ENCODE measurements around the gene KRTAP4-7.
"Not testable (repeated sequence)": the region's sequence is repeated elsewhere in the genome, so short reads cannot be mapped to it uniquely, and the experiment has no call there.

The KRTAP4-7 gene

DNA sequence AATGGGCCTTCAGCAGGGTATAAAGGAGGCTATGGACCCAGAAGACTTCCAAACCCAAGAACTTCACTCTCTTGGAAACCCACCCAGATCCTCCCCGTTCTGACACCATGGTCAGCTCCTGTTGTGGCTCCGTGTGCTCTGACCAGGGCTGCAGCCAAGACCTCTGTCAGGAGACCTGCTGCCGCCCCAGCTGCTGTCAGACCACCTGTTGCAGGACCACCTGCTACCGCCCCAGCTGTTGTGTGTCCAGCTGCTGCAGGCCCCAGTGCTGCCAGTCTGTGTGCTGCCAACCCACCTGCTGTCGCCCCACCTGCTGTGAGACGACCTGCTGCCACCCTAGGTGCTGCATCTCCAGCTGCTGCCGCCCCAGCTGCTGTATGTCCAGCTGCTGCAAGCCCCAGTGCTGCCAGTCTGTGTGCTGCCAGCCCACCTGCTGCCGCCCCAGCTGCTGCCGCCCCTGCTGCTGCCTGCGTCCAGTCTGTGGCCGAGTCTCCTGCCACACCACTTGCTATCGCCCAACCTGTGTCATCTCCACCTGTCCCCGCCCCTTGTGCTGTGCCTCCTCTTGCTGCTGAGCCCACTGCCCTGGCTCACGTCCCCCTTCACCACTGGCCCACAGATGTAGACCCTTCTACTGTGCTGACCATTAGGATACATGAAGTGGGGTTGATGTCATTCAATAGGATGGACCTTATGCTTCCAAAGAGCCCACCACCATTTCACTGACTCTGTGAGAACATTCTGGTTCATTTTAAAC is at the start of gene KRTAP4-7:
KRTAP4-7 (plus strand) TSS at position 51 of the 757 bp plus-strand sequence; CDS start at position 108, 57 bp downstream.
- DNase-seq (ENCODE audit: low read depth) = not testable (repeated sequence)

DNA sequence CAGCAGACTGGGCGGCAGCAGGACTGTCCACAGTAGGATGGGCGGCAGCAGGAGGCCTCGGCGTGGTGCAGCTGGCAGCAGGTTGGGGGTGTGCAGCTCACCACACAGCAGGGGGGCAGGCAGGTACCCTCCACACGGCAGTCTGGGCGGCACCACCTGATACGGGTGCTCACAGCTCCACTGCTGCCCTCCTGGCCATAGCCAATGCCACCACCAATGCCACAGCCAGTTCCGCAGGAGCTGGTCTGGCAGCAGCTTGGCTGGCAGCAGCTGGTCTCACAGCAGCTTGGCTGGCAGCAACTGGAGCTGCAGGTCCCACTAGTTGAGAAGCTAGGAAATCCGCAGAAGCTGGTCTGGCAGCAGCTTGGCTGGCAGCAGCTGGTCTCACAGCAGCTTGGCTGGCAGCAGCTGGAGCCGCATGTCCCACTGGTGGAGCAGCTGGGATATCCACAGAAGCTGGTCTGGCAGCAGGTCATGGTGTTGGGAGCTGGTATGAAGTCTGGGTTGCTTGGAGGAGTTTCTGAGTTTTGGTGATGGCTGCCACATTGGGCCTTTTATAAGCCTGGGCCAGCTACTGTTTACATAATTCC is 49.5 kb upstream of the KRTAP4-7 start, which contains the start of gene KRTAP1-3:
KRTAP1-3 (minus strand) TSS at position 529 of the 590 bp plus-strand sequence; CDS start at position 476, 53 bp downstream.
- DNase-seq (ENCODE audit: low read depth) = not testable (repeated sequence)

DNA sequence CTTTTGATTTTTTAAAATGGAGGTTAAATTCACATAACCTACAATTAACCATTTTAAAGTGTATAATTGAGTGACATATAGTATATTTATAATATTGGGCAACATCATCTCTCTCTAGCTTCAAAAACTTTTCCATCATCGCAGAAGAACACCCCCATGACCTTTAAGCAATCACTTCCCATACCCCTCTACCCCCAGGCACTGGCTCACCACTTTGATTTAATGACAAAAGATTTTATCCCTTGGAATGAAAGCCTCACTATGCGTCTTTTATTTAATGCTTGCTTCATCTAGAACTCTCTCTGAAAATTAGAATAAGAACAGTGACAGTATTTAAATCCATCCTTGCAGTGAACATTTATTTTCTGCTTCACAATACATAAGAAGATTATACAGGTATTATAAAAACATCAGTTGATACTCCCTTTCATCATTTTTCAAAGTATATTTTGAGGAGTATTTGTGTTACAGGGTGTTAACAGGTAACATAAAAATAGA is 46.0 kb upstream of the KRTAP4-7 start:
- DNase-seq (ENCODE audit: low read depth) = no peak

DNA sequence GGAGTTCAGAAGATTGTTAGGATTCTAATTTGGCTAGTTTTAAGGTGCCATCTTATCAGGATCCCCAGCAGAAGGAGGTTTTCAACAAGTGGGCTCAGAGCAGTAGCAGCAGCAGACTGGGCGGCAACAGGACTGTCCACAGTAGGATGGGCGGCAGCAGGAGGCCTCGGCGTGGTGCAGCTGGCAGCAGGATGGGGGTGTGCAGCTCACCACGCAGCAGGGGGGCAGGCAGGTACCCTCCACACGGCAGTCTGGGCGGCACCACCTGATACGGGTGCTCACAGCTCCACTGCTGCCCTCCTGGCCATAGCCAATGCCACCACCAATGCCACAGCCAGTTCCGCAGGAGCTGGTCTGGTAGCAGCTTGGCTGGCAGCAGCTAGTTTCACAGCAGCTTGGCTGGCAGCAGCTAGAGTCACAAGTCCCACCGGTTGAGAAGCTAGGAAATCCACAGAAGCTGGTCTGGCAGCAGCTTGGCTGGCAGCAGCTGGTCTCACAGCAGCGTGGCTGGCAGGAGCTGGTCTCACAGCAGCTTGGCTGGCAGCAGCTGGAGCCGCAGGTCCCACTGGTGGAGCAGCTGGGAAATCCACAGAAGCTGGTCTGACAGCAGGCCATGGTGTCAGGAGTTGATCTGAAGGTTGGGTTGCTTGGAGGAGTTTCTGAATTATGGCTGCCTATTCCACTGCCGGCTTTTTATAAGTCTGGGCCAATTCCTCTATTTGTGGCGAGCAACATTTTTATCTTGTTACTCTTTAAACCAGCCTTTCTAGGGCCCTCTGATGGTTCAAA is 43.0 kb upstream of the KRTAP4-7 start, which contains the start of gene KRTAP1-1:
KRTAP1-1 (minus strand) TSS at position 668 of the 789 bp plus-strand sequence; CDS start at position 615, 53 bp downstream.
- not testable (repeated sequence) for DNase-seq (ENCODE audit: low read depth)

DNA sequence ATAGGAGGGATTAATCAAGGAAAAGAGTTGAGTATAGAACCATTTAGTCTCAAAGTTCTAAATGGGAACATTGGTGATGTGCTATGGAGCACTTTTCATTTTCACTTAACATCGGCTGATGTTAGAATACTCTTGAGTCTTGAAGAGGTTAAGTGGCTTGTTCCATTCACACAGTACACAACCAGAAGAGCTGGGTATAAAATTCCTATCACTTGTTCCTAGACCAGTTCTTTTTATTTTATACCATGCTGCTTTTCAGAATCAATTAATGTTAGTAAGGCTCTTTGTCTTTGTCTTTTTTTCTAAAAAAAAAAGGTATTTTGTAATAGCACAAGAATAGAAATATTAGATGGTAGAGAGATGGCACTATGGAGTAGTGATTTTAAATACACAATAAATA is 41.0 kb upstream of the KRTAP4-7 start:
- no peak for DNase-seq (ENCODE audit: low read depth)

DNA sequence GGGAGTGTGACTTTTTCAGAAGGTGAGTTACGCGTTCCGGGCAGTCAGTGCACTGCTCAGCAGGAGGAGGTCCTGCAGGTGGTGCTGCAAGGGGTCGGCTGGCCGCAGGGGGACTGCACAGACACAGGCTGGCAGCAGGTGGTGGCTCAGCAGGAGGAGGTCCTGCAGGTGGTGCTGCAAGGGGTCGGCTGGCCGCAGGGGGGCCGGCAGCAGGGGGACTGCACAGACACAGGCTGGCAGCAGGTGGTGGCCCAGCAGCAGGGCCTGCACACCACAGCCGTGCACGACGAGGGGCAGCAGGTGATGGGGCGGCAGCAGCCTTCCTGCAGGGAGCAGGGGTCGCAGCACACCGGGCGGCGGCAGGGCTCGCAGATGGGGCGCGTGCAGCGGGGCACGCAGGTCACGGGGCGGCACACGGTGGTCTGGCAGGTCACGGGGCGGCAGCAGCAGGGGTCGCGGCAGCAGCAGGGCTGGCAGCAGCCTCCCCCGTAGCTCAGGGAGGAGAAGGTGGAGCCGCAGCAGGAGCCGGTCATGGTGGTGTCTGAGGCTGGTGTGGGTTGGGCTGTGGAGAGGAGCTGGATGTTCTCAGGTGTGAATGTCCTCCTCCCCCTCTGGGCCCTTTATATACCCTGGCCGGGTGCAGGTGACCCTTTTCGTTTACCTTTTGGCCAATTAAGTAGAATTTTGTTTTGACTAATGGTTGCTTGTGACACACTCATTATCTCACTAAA is 37.0 kb upstream of the KRTAP4-7 start, which contains the start of gene KRTAP2-1:
KRTAP2-1 (minus strand) TSS at position 582 of the 731 bp plus-strand sequence; CDS start at position 533, 49 bp downstream.
- DNase-seq (ENCODE audit: low read depth) = not testable (repeated sequence)

DNA sequence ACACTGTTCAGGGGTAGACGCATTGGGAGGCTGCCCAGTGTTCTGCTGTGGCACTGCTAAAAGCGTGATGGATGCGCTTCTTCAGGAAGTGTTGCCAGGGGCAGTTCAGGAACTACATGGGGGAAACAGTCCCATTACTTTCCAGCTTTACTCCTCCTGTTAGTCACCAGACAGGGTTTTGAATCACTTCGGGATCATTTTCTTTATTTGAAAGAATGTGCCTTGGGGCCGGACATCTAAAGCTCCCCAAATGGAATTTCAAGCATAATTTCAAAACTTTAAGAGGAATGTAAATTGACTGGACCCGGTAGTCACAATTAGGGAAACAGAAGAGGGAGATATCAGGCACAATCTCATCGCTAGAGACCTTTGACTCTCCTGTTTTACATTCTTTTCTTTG is 35.5 kb upstream of the KRTAP4-7 start:
- DNase-seq (ENCODE audit: low read depth) = no peak

DNA sequence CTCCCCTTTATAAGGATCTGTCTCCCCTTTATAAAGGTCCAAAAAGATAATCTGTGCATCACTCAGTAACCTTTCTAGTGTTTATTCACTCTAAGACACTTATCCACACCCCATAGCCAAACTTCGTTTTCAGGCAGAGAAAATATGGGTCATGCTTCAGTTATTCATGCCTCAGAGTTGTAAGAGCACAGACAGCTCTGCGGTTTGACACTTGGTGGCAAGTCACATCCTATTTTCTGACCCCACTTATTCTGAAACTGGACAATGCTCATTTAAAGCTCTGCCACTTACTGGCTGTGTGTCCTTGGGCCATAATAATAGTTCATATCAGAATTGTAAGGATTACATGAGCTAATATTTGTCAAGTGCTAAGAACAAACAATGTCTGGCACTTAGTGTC is 34.8 kb upstream of the KRTAP4-7 start:
- no peak for DNase-seq (ENCODE audit: low read depth)

DNA sequence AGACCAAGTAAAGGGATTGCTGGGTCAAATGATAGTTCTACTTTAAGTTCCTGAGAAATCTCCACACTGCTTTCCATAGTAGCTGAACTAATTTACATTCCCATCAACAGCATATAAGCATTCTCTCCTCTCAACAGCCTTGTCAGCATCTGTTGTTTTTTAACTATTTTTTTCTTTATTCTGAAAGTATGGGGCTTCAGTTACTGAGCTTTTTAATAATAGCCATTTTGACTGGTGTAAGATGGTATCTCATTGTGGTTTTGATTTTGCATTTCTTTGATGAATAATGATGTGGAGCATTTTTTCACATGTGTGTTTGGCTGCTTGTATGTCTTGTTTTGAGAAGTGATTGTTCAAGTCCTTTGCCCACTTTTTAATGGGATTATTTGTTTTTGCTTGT is 31.4 kb upstream of the KRTAP4-7 start:
- no peak for DNase-seq (ENCODE audit: low read depth)

DNA sequence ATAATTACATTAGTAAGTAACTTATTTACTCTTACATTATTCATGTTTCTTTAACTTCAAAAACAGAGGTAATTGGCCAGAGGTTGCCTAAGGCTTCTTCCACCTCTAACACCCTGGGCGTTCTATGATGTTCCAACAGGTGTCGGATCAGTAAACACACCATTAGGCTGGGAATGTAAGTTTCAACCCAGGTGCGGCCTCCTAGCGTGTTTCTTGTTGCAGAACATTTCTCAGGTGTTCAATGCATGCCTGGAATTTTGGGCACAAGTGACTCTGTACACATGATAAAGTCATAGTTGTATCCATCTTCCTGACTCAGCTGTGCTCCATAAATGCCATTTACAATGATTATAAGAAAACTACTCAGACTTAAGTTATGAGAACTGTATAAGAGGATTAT is 29.9 kb upstream of the KRTAP4-7 start:
- DNase-seq (ENCODE audit: low read depth) = no peak

DNA sequence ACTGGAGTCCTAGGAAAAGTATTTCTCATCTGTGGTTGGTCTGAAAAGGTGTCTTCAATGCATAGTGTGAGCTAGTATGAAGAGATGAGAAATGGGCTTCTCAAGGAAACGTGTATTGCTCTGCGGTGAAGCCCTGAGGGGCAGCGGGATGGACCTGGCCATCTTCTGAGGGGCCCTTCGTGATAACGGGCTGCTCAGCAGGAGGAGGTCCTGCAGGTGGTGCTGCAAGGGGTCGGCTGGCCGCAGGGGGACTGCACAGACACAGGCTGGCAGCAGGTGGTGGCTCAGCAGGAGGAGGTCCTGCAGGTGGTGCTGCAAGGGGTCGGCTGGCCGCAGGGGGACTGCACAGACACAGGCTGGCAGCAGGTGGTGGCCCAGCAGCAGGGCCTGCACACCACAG is 29.4 kb upstream of the KRTAP4-7 start:
- DNase-seq (ENCODE audit: low read depth) = not testable (repeated sequence)

DNA sequence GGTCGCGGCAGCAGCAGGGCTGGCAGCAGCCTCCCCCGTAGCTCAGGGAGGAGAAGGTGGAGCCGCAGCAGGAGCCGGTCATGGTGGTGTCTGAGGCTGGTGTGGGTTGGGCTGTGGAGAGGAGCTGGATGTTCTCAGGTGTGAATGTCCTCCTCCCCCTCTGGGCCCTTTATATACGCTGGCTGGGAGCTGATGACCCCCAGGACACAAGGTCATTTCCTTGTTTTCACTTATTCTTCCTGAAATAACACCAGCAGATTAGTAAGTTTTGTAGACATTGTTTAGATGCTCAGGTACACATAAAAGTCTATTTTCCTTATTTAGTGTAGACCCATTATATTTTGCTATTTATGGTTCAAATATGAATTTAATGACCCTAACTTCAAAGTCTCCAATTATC is 28.8 kb upstream of the KRTAP4-7 start, which contains the start of gene KRTAP2-2:
KRTAP2-2 (minus strand) TSS at position 101 of the 400 bp plus-strand sequence; CDS start at position 82, 19 bp downstream.
- DNase-seq (ENCODE audit: low read depth) = not testable (repeated sequence)

DNA sequence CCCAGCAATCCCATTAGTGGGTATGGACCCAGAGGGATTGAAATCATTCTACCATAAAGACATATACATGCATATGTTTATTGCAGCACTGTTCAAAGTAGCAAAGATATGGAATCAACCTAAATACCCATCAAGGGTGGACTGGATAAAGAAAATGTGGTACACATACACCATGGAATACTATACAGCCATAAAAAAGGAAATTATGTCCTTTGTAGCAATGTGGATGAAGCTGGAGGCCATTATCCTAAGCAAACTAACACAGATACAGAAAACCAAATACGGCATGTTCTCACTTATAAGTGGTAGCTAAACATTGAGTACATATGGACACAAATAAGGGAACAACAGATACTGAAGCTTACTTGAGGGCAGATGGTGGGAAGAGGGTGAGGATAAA is 26.4 kb upstream of the KRTAP4-7 start:
- DNase-seq (ENCODE audit: low read depth) = no peak

DNA sequence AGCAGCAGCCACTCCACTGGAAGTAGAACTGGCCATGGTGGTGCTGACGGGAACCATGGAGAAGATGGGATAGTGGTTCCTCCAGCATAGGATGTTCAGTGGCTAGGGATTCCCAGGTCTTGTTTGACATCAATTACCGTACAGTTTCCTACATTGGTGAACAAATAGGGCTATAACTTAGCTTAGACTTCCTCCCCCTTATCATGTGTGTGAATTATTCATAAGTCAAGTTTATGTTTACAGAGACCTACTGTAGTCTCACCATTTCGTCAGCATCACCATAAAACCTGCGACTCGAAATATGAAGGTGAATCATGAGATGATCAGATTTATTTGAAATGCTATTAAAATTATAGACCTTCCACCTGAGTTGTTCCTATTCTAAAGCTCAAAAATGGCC is 25.2 kb upstream of the KRTAP4-7 start:
- DNase-seq (ENCODE audit: low read depth) = no peak

DNA sequence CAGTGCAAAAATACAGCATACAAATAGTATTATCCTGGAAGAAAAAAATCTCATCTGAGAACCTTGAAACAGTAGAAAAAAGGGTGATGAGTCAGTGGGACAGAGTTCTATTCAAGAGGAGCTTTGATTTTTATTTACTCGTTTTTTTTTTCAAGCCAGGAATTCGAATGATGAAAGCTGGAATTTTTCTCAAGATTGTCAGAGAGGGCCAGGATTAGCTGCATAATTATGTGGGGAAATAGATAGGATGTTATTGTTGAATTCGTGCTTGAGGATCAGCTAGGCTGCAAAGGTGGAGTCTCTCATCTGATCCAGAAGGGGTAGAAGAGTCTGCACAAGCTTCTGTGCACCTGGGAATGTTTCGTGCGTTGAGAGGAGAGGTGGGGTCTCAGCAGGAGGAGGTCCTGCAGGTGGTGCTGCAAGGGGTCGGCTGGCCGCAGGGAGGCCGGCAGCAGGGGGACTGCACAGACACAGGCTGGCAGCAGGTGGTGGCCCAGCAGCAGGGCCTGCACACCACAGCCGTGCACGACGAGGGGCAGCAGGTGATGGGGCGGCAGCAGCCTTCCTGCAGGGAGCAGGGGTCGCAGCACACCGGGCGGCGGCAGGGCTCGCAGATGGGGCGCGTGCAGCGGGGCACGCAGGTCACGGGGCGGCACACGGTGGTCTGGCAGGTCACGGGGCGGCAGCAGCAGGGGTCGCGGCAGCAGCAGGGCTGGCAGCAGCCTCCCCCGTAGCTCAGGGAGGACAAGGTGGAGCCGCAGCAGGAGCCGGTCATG is 24.5 kb upstream of the KRTAP4-7 start:
- DNase-seq (ENCODE audit: low read depth) = not testable (repeated sequence)

DNA sequence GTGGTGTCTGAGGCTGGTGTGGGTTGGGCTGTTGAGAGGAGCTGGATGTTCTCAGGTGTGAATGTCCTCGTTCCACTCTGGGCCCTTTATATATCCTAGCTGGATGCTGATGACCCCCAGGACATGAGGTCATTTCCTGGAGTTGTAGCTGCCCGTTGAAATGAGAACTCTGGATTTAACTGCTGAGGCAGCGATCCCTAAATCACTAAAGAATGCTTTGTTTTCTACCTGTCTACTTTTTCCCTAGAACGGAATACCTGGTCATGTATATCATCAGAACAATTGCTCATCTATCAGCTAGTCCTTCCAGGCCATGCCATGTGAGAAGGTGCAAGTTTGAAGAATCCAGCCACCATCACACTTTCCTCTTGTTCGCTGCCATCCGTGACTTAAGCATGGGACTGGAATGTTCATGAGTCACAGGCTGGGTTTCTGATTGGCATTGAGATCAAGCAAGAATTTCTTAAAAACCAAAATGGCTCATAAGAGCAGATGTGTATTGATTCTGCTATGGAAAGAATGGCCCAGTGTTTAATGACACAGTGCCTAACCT is 23.8 kb upstream of the KRTAP4-7 start, which contains the start of gene KRTAP2-3:
KRTAP2-3 (minus strand) TSS at position 63 of the 553 bp plus-strand sequence. CDS start 64 bp downstream, outside the sequence.
- DNase-seq (ENCODE audit: low read depth) = no peak

DNA sequence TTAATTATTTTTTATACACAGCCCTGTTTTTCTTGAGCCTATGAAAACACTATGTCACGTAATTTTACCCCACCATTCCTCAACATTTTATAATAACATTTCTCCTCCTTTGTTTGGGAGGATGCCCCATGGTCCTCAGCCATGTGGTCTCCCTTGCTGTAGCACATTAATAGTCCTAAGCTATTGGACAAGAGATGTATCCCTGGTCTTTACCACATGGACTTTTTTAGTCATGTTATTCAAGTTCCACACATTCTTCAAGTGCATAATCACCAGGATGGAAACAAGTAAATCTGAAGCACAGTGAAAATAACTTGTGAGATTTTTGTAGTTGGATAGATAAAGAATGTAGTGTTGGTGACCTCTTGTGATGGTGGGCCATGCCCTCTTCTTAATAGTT is 22.0 kb upstream of the KRTAP4-7 start:
- no peak for DNase-seq (ENCODE audit: low read depth)

DNA sequence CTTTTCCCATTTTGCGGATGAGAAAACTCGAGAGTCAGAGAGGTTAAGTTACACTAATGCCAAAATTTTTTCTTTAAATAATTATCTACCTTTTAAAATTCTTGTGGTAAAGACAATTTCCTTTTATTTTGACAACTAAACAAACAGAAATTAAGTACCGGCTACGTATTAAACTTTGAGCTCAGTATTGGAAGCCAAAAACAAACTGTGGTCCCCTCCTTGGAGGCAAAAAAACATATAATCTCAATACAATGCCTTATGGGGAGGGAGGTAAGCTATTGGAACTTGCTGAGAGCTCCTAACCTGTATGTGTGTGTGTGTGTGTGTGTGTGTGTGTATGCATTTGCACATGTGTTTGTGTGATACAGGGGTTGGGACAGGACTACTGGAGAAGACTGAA is 20.5 kb upstream of the KRTAP4-7 start:
- DNase-seq (ENCODE audit: low read depth) = no peak

DNA sequence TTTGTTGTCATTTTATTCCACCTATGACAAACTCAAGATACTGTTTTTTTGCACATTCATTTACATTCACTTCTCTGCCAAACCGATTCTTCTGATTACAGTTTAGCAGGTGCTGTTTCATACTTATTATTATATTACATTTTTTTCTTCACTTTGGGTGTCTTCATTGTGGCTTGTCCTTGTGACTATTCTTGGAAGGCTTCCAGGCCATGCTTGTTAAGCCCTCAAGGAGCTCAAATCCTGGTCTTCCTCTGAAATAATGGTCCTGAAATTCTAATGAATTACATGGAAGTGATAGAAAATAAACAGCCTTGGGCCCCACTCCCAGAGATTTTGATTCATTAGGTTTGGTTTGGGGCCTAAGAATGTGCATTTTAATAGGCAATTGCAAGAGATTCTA is 19.6 kb upstream of the KRTAP4-7 start:
- DNase-seq (ENCODE audit: low read depth) = no peak
